HPDE6-E6E7 (cell line): Measurements from ENCODE around the gene ODAD3.
"Not testable (repeated sequence)": the region's sequence is repeated elsewhere in the genome, so short reads cannot be mapped to it uniquely, and the experiment has no call there.

ENCODE experiments used
- DNase-seq: peaks from one replicate; pipeline ENCODE4 v3.0.0; 2011; ENCODE audit warnings: missing footprints; ENCODE audit errors: extremely low spot score

ODAD3 gene

DNA sequence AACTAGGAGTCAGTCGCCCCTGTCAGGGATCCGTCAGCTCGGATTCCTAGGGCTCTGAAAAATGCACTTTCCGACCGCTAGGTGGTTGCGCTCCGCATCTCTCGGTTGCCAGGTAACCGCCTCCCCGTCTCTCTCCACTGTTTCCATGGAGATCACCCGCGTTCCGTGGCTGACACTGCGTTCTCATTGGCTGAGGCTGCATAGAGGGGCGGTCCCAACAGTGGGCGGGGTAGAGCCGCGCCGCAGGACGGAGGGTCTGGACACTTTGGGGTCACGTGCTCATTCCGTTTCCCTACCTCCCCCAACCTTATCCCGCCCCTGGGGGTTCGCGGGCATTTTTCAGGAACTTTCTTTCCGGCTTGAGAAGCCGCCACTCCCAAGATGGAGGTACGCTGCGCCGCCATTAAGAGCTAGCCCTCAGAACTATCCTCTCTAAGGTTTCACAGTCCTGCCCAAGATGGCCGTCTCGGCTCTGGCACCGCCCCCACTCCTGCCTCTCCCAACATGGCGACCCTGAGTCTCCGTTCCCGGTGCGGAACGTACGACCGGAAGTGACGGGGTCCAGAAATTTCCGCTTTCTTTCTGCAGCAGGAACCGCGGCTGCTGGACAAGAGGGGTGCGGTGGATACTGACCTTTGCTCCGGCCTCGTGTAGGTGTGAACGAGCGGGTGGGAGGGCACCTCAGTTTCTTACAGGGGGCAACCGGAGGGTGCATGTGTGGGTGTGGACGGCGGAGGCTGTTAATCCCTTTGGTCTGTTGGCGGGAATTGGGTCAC is at the start of gene ODAD3, which contains the start of gene PRKCSH:
Gene ODAD3 (minus strand): TSS at position 65 of the 776 bp plus-strand sequence. CDS start 105 bp downstream, outside the sequence.
Gene PRKCSH (plus strand): TSS at position 579 of the 776 bp plus-strand sequence. CDS start 483 bp downstream, outside the sequence.
- DNase-seq: peak; percentile 99

DNA sequence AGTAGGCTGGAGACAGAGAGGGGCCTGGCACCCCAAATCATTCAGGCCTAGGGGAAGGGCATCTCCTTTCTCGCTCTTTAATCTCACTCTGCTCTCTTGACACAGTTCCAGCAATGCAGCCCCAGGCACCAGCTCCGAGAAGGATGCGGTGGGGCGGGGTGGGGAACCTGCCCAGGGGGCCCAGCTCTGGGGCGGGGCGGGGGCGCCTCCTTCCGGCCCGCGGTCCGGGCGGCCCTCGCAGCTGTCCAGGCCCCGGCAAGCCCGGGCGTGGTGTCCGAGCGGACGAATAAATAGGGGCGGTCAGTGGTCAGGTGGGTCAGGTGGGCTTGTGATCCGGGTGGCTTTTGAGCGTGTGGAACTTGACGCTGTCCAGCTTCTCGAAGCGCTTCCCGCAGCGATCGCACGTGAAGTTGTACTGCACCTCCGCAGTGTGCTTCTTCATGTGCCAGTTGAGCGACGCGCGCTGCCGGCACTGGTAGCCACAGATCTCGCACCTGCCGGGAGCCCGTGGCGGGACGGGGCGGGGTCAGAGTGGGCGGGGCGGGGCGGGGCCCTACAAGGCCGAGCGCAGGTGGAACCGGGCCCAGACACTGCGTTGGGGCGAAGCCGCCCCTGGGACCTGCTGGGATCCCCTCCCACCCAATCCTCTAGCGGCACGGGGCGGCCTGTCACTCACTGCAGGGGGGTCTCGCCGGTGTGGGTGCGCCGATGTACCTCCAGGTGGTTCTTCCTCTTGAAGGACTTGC is 48.6 kb upstream of the ODAD3 start:
- DNase-seq: no peak

DNA sequence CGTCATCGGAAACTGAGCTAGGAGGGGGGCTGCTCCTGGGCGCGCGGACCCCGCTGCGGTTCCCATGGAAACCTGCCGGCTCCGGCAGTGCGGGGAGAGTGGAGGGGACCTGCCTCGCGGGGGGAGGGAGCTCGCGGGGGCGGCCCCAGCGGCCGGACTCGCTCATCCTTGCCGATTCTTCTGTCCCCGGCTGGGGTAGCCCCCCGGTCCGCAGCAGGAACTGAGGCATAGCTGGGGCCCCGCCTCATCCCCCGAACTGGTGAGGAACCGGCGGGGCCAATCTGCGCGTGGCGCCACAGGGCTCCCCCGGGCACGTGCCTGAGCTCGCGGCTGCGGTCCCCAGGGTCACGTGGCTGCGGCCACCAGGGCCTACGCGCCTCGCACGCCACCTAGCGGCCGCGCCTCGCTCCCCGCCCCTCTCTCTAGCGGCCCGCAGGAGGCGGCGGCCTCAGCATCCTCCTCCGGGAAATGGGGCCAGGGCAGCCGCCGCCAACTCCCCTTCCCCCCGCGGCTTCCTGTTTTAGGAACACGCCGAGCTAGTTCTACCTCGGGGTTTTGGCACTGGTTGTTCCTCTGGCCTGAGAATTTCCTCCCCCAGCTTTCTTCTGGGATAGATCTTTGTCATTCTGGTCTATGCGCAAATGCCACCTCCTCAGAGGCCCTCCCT is 47.6 kb upstream of the ODAD3 start:
- peak; percentile 82 for DNase-seq

DNA sequence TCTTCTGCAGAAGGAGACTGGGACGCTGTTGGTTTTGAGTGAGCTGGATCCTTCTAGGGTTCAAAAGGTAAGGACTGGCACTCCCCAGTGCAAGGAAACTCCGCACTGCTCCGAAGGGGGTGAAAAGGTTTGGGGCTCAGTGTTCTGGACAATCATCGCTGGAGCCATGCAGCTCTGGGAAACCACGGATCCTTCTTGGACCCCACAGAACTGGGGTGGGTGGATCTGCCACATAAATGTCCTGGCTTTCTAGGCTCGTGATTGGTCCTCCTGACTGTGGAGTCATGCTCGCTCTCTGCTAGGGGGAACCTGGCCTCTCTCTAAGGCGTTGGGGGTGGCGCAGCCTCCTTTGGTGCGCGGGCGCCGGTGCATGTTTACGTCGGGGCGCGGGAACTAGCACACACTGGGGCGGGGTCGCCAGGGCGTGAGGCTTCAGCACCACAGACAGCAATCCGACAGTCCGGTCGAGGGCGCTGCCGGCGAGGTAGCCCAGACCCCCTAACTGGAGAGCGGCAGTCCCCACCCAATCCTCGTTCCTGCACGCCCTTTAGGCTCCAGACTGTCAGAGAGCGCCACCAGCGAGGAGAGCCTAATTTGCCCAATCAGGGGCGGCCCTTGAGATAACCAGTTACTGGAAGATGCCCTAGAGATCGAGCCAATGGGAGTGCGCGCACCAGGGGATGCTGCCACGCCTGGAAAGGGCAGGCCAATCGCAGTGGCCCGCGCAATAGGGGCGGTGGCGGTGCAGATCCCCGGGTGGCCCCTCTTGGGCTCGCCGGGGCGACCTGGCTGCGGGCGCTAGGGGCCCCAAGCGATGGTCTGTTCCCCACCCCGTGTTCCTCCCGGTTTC is 46.8 kb upstream of the ODAD3 start:
- DNase-seq: peak; percentile 75

DNA sequence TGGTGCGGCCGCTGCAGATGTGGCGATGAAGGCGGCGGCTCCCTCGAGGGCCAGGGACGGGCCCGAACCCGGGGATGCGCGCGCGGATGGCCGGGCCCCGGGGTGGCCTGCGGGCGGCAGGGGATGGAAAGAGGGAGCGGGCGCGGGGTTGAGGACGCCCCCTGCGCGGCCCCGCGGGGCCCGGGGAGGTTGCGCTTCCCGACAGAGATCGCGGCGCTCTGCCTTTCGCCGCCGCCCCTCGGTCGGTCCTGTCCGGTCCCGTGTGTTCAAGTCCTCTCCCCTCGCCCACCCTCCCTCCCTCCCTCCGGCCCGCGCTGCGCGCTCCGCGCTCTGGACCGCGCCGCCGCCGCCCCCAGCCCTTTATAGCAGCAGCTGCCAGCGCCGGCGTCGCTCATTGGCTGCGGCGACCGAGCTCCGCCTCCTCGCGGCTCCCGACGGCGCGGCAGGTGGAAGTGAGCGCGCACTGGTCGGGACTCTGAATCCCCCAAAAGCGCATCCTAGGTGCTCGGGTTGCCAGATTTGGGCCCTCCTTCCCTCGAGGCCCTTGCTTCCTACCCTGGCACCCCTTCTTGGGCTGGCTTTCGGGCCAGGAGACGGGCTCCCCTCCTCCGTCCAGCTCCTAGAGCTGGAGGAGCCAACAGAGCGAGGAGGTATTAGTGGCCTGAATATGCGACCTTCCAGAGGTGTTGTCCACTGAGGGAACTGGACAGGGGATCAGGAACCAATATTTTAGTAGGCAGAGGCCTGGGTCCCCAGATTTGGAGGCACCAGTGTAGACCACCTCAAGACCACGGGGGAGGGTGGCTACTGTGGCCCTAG is 46.0 kb upstream of the ODAD3 start, which contains the start of gene ELAVL3:
Gene ELAVL3 (minus strand): TSS at position 332 of the 819 bp plus-strand sequence. CDS start 438 bp downstream, outside the sequence.
- DNase-seq: no peak

DNA sequence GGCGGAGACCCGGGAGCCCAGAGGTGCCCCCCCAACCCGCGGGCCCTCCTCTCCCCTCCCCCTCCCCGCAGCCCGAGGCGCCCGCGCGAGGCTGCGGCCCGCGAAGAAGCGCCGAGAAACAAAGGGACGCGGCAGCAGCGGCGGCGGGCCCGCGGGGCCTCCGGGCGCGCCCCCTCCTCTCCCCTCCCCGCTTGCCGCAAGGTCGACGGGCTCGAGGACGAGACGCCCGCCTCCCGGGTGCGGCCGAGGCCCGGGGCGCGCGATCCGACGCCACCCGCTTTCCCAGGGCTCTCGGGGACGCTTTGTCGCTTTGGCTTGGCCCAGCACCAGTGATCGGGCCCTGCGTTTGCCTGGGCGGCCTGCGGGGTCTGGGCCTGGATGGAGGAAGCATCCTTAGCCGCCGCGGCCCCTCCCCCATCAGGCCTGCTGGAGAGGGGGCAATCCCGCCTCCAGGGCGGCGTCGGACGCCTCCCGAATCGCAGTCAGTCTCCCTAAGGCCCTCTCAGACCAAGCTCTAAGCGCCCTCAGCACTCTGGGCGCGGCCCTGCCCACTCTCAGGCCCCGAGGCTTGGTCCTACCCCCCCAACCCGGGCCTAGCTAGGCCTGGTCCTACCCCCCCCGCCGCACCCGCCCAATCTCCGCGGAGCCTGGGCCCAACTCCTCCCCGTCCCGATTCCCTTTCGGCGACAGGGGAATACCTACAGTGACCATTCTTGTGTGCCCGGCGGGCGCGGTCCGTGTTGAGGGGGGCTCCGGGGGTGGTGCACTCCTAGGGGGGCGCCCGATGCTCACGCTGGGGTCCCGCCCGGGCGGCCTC is 45.2 kb upstream of the ODAD3 start:
- no peak for DNase-seq

DNA sequence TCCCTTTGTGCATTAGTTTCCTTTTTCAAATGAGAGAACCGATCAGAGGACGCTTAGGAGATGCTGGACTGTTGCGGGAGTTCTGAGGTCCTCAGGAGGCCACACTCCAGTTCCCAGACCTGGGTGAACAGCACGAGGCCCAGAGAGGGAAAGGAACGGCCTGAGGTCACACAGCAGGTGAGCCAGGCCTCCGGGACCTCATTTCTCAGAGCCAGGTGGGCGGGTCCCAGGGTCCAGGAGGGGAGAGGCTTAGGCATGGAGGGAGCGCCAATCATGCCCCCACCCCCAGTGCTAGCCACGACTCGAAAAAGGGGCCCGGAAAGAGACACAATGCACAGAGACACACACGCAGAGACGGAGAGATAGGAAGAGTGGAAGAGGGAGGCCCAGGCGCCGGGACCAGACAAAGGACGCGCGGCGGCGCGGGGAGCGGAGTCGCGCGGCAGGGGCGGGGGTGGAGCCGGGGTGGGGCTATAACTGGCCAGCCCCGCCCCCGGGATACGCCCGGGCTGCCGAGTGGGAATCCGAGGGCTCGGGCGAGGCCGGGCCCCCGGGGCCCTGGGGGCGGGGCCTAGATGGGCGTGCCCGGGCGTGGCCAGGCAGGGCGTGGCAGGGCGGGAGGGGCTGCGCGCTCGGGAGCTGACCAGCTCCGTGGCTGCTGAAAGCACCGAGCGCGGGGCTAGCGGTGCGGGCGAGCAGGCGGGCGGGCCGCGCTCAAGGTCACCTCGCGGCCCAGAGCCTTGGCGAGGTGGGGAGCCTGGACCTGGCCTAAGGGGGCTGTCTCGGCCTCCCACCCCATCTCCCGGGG is 44.4 kb upstream of the ODAD3 start:
- no peak for DNase-seq

DNA sequence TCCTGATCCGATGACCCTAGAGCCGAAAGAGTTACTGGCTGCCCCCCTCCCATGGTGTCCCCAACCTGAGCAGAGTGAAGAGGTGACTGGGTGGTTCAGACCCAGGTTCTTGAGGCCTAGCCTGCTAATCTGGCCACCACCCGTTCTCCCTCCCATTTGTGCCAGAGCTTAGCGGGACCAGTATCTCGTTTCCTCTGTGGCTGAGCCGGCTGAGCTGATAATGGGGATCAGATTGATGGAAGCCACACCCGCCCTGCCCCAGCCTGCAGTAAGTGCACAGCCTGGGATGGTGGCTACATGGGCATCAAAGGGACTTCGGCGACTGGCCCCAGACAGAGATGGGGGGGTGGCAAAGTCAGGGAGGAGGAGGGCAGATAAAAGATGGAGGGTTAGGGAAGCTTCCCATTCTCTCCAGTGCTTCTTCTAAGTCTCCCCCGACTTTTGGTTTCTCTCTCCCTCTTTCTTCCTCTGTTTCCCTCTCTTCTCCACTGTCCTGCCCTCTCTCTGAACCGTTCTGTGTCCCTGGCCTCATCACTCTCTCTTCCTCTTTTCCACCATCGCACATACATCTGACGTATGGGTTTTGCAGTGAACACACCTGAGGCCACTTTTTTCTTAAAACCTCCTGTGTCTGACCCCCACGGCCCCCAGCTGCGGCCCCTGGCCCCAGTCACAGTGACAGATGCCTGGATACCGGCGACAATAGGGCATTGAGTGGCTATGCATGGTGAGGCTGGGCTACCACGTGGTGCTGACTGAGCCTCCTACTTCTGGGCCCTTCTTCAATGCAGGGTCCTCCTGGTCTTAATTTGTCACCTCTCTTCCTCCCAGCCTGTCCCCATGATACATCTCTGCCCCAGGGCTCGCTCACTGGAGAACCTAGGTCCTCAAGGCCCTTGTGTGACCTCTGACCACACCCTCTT is 43.5 kb upstream of the ODAD3 start:
- no peak for DNase-seq

DNA sequence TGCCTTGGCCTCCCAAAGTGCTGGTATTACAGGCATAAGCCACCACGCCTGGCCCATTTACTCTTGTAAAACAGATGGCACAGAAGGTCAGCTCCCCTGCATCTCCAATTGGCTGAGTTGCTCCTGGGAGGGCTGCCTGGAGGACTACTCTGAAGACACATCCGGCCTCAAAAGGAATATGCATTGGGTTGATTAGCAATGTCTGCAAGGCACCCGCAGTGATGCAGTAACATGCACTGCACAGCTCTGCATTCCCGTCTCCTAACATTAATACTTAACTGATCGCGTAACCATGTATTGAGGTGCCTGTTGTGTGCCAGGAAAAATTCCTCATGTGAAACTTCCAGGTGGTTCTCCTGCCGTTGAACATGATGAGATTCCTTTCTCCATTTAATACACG is 40.9 kb upstream of the ODAD3 start:
- no peak for DNase-seq

DNA sequence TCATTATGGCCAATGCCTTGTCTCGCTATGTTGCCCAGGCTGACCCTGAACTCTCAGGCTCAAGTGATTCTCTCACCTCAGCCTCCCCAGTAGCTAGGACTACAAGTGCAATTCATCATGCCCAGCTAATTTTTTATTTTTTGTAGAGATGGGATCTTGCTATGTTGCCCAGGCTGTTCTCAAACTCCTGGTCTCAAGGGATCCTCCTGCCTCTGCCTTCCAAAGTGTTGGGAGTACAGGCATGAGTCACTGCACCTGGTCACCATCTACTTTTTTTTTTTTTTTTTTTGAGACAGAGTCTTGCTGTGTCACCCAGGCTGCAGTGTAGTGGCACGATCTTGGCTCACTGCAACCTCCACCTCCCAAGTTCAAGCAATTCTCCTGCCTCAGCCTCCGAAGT is 40.4 kb upstream of the ODAD3 start:
- DNase-seq: not testable (repeated sequence)

DNA sequence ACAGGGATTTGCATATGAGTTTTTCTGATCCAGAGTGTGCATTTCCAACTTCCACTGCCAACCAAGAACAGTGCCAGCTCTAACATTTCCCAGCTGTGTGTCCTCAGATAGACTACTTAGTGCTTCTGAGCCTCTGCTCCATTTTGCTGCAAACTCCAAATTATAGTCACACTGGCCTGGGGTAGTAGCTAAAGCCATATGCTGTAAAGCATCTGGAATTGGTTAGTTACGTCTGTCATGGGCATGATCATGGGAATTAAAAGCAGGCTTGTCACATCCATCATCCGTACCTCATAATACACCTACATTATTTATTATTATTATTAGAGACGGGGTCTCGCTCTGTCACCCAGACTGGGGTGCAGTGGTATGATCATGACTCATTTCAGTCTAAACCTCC is 38.8 kb upstream of the ODAD3 start:
- DNase-seq: no peak

DNA sequence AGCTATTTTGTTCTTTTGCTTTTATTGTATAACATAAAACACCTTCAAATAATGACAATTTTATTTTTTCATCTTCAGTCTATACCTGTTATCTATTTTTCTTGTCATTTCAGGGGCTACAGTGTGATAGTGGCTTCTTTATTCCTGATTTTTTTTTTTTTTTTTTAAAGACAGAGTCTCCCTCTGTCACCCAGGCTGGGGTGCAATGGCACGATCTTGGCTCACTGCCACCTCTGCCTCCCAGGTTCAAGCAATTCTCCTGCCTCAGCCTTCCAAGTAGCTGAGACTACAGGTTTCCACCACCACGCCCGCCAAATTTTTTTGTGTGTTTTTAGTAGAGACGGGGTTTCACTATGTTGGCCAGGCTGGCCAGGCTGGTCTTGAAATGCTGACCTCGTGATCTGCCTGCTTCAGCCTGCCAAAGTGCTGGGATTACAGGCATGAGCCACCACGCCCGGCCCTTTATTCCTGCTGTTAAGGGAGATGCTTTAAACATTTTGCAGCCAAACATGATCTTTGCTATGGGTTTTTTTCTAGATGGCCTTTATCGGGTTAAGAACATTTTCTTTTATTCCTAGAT is 33.4 kb upstream of the ODAD3 start:
- DNase-seq: not testable (repeated sequence)

DNA sequence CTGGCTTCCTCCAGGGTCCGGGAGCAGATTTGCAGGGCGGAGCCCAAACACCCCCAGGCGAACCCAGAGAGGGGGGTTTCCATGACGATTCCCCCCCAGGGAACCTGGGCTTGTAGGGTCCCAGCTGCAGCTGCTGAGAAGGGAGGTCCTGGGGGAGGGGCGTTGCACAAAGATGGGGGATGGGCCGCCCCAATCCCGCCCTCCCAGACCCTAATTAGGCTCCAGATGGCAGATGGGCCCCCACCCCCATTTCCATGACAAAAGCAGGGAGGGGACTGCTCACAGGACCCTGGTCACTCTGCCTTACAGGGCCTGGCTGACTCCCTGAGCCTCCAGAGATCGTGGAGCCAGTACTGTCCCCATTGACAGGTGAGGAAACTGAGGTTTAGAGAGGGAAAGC is 30.7 kb upstream of the ODAD3 start:
- no peak for DNase-seq

DNA sequence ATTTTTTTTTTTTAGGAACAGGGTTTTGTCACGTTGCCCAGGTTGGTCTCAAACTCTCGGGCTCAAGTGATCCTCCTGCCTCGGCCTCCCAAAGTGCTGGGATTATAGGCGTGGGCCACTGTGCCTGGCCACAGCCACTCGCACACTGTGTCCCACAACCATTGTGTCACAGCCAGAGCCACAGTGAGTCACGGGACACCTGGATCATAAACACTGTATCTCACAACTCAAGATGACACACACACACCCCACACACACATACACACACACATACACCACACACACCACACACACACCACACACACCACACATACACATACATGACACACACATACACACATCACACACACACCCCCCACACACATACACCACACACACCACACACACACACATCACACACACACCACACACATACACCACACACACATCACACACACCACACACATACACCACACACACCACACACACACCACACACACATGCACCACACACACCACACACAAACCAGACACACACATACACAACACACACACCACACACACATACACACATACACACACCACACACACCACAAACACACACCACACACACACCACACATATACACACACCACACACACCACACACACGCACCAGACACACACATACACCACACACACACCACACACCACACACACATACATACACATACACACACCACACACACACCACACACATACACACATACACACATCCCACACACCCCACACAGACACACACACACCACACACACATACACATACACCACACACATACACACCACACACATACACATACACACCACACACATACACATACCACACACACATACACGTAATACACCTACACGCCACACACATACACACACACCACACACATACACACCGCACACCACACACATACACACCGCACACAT is 29.7 kb upstream of the ODAD3 start:
- no peak for DNase-seq

DNA sequence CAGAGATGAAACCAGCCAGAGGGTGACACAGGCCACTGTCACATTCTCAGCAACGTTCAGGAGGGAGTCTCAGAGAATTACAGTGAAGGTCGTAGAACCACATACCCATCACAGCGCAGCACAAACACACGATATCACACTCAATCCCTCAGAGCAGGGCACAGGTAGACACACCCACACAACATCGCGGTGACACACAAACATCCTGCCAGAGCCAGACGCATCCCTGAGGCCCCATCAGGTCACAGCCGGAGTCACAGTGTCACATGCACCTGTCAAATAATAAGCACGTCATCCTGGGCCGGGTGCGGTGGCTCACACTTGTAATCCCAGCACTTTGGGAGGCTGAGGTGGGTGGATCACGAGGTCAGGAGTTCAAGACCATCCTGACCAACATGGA is 28.5 kb upstream of the ODAD3 start:
- DNase-seq: no peak

DNA sequence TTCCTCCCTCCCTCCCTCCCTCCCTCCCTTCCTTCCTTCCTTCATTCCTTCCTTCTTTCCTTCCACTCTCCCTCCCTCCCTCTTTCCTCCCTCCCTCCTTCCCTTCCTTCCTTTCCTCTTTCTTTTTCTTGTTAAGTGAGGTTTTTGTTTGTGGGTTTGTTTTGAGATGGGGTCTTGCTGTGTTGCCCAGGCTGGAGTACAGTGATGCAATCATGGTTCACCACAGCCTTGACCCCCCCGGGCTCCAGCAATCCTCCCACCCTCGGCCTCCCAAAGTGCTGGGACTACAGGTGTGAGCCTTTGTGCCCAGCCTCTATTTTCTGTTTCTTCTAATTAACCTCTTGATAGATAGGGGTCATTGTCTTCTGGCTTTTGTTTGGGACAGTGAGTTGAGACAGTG is 26.5 kb upstream of the ODAD3 start:
- DNase-seq: no peak
